Body of pancreas (tissue), 4 donors: ENCODE data around the gene CDC45.

Experiments used
- POLR2A ChIP-seq, 3 donors: fragments of 450-650 bp; IDR thresholded peaks; one replicate each; pipeline ENCODE4 v1.6.1; 2016; ENCODE audit warnings: antibody characterized with exemption in 3 of 3, mild to moderate bottlenecking in 2 of 3
- TF ChIP-seq, protein P1 (sequence below), 7 experiments: fragments of 450-650 bp in 4 of 7; fragments of 200-600 bp in 3 of 7; sonication (generic) in 3 of 7; IDR thresholded peaks; one replicate each; pipeline ENCODE4 v1.5.1; 2016 to 2019; ENCODE audit warnings: antibody characterized with exemption in 7 of 7

DNA sequence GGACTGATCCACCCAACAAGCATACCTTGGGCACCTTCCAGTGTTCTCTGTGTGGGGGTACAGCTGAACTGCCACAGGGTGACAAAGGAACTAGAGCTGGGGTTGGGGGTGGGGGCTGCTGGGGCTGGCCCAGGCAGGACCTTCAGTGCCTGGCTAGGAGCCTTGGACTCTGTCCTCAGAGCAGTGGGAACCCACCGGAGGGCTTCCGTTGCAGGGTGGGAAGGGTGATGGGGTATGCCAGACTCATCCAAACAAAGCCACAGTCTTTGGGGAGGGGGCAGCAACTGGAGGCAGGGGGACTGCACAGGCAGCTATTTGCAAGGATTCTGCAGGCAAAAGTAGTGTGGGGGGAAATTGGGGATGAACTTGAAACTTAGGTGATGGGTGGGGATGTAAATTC lies 80.2 kb downstream of the CDC45 start:
- TF ChIP-seq, protein P1, sequence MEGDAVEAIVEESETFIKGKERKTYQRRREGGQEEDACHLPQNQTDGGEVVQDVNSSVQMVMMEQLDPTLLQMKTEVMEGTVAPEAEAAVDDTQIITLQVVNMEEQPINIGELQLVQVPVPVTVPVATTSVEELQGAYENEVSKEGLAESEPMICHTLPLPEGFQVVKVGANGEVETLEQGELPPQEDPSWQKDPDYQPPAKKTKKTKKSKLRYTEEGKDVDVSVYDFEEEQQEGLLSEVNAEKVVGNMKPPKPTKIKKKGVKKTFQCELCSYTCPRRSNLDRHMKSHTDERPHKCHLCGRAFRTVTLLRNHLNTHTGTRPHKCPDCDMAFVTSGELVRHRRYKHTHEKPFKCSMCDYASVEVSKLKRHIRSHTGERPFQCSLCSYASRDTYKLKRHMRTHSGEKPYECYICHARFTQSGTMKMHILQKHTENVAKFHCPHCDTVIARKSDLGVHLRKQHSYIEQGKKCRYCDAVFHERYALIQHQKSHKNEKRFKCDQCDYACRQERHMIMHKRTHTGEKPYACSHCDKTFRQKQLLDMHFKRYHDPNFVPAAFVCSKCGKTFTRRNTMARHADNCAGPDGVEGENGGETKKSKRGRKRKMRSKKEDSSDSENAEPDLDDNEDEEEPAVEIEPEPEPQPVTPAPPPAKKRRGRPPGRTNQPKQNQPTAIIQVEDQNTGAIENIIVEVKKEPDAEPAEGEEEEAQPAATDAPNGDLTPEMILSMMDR (IDR thresholded peaks at IDR 0.05): no peak
- no peak for TF ChIP-seq POLR2A (IDR thresholded peaks at IDR 0.05)
